G401 (cell line): ENCODE data around the gene BRD7. TPM values are rescaled to one million over a fixed set of nuclear protein-coding genes. Genes with fewer than 3 reads are reported as not detected.

ENCODE experiments used
- DNase-seq: peaks from one replicate; pipeline ENCODE4 v3.0.0-alpha.2; 2015; ENCODE audit warnings: low spot score
- in situ Hi-C: cut with HindIII; loops from 2 replicates; pipeline ENCODE4 v1.10.0; 2016; ENCODE audit warnings: low sequenced_read_pairs, mixed read lengths
- total RNA-seq: library from RNA; depleted of rRNA; stranded (reverse); fragments of >200 nt; shearing (Covaris generic); gene quantifications from 2 replicates; pipeline ENCODE4 v1.2.3, GENCODE V29; 2014

Gene BRD7
- total RNA-seq, 1 experiment from 2014 or later = 55.5 TPM

DNA sequence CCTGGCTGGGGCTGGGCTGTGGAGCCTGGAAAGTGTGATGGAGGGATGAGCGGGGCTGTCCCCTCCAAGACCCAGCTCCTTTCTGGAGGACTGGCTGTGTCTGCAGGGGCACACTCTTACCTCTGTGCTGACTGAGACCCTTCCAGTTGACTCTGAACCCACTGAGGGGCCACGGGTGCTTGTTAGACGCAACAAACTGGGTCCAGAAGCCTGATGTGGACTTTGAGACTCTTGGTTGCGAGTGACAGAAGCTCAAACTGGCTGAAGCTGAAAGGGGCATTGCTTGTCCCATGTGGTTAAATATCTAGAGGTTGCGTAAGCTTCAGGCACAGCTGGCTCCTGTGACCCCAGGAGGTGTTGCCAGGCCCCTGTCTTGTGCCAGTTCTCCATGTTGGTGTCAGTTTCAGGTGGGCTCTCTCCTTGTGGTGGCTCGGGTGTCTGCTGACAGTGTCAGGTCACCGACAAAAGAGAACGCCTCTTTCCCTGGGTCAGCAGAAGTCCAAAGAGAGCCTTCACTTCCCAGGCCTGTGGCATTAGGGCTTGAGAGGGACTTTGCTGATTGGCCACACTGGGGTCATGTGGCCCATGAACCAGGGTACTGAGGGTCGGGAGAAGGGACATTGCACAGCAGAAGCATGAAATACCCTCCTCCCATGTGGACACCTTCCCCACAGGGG lies 85.7 kb downstream of the BRD7 start:
- DNase-seq = no peak
- in situ Hi-C loops = no loop called here

GRCh38 chr16:50282010-50282538 lies 86.7 kb downstream of the BRD7 start:
- in situ Hi-C loops = no loop called here
- DNase-seq = no peak

- no peak for DNase-seq
- in situ Hi-C loops = no loop called here
These were observed 87.3 kb downstream of the BRD7 start for GRCh38 chr16:50281391-50282009.

- DNase-seq = no peak
- in situ Hi-C loops = no loop called here
These were observed 87.9 kb downstream of the BRD7 start for GRCh38 chr16:50280932-50281331.

- in situ Hi-C loops = no loop called here
These were observed 89.3 kb downstream of the BRD7 start for GRCh38 chr16:50279504-50279865.

GRCh38 chr16:50278251-50278650 lies 90.5 kb downstream of the BRD7 start:
- in situ Hi-C loops = no loop called here
- no peak for DNase-seq

More at GRCh38 chr16:50279504-50279865, 89.3 kb downstream of the BRD7 start:
- DNase-seq = no peak

- in situ Hi-C loops = no loop called here
- DNase-seq = no peak
These were observed 91.8 kb downstream of the BRD7 start for GRCh38 chr16:50276801-50277555.

DNA sequence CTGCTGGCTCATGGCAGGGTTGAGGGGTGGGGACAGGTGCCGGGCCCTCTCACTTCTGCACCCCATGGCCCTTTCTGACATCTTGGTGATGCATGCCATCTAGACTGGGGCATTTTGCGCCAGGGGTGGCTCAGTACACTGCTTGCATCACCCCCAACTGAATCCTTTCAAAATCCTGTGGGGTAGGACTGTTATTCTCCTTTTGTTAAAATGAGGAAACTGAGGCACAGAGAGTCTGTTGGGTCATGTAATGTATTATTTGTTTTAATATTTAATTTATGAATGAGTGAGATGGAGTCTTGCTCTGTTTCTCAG lies 92.5 kb downstream of the BRD7 start:
- in situ Hi-C loops = no loop called here

DNA sequence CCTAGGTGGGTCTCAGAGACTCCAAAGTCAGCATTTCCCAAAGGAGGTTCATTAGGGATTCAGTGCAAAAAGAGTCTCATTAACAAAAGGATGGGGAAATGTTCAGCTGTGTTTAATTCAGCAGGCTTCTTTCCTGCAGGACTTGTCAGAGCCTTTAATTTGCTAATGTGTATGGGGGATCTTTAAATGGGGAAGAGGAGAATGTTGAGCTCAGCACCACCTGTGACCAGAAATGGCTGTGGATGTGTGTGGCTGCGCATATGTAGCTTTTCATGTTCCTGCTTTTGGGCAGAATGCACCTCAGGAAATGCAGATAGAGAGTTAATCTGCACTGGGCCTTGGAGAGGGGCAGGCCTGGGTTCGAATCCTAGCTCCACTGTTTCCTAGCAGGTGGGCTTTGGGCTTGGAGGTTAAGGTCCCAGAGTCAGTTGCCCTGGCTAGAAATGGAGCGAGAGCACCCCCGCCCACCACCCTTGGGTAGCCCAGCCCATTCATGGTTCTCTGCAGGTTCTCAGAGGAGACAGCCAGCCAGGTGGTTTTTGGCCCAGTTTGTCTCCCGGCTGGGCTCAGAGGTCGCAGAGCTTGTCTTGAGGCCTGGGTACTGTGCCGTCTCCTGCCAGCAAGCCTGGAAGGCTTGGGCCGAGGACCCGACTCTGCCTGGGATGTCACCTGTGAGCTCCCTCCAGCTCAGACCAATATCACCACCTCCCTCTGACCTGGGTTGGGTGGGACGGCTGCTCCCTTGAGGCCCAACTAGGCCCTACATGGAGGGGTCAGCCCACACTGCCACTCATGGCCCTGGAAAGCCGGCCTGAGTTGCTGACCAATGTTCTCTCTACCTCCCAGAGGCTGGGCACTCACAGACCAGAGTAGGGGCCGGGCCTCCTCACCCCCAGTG lies 93.1 kb downstream of the BRD7 start:
- no peak for DNase-seq
- in situ Hi-C loops = no loop called here

More for the DNA sequence above, 92.5 kb downstream of the BRD7 start:
- DNase-seq = no peak

GRCh38 chr16:50275098-50275415 lies 93.7 kb downstream of the BRD7 start:
- in situ Hi-C loops = no loop called here
- DNase-seq = no peak

DNA sequence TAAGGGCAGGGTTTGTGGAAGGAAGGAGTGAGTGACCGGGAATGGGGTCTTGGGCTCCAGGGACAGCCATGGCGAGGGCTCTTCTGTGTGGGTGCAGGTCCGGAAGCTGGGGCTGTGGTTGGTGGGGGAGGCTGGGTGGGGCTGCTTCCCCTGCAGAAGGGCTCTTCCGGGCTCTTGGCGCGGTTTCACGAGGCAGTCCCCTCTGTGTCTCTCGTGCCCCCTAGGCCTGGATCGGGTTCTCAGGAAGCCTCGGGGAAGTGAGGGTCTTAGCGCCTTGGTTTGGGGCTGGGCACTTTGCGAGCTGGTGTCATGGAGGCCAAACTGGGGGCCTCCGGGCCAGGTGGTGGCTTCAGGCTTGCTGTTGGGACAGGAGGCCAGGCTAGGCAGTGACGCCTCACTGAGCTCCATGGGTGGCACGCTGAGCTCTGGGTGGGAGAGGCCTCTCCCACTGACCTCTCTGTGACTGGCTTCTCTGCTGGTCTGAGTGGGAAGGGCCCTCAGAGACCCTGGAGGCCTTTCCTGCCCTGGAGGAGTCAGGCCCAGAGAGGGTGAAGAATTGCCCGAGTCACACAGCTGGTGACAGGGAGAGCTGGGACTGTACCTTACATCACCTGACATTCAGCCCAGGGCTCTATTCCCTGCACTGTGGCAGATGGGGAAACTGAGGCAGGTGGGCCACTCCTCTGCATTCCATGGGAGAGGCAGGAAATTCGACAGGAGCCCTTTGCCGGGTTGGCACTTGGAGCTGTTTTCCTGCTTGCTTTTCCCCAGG lies 94.3 kb downstream of the BRD7 start:
- in situ Hi-C loops = no loop called here
- DNase-seq = no peak

DNA sequence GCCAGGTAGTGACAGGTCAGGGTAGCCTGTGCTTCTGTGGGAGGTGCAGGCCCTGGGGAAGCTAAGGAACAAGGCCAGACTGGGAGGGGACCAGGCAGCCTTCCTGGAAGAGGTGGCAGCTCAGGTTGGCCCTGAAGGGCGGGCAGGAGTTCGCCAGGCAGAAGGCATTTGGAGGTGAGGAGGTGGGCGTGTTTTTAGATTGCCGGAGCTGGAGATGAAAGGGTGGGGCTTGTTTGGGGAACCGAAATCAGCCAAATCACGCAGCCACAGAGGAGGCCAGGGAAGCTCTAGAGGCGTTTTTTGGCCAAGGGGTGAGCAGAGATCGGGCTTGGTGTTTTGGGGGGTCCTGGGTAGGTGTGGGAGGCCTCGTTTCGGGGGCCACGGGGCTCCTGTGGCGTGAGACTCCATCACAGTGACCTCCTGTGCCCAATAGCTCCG lies 94.9 kb downstream of the BRD7 start:
- in situ Hi-C loops = no loop called here
- DNase-seq = no peak

DNA sequence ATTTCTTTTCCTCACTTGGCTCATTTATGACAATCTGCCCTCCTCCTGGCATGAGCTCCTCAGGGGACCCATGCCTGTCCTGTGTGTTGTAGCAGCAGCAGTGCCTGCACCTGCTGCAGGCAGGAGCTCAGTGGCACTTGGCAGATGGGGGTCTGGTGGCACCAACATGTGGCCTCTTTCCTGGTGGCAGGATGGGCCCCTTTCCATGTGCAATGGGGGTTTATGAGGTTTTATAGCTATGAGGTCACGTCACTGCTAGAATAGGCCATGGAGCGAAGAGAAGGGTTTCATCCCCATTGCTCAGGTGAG lies 95.5 kb downstream of the BRD7 start:
- no peak for DNase-seq
- in situ Hi-C loops = no loop called here

- in situ Hi-C loops = no loop called here
- DNase-seq = no peak
These were observed 96.0 kb downstream of the BRD7 start for GRCh38 chr16:50272687-50273381.

GRCh38 chr16:50272111-50272571 lies 96.6 kb downstream of the BRD7 start:
- no peak for DNase-seq
- in situ Hi-C loops = no loop called here

- in situ Hi-C loops = no loop called here
- DNase-seq = no peak
These were observed 97.4 kb downstream of the BRD7 start for GRCh38 chr16:50271148-50272041.

- in situ Hi-C loops = no loop called here
- no peak for DNase-seq
These were observed 98.2 kb downstream of the BRD7 start for GRCh38 chr16:50270510-50271147.
